Prostate gland (tissue), 2 donors: ENCODE data around the gene BOK.

Source experiments
- CTCF ChIP-seq, 4 experiments: fragments of 200-600 bp in 2 of 4; fragments of 450-650 bp in 2 of 4; sonication (generic) in 2 of 4; IDR thresholded peaks; 1 replicate in 3 of 4; 2 replicates in 1 of 4; pipeline ENCODE4 v1.5.1; 2016 to 2019; ENCODE audit warnings: antibody characterized with exemption in 4 of 4, mild to moderate bottlenecking in 2 of 4, moderate library complexity in 2 of 4
- POLR2A ChIP-seq: fragments of 450-650 bp; IDR thresholded peaks from one replicate; pipeline ENCODE4 v1.6.1; 2016; ENCODE audit warnings: antibody characterized with exemption, mild to moderate bottlenecking
- POLR2AphosphoS5 ChIP-seq: sonication (generic); formaldehyde crosslinking; IDR thresholded peaks from one replicate; pipeline ENCODE4 v1.6.1; 2017; ENCODE audit warnings: antibody characterized with exemption

DNA sequence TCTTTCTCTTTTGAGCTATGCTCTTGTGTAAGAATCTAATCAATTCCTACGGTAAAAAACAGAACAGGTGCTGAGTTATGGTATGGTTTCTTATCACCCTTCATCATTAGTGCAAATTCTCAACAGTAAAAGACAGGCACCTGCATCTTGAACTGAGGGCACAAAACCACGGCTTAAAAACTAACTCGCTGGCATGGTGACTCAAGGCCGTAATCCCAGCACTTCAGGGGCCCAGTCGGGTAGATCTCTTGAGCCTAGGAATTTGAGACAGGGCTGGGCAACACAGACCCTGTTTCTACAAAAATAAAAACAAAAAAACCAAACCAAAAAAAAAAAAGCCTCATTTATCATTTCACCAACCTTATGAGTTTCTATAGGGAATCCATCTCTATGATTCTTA lies 45.1 kb downstream of the BOK start:
- TF ChIP-seq CTCF (IDR thresholded peaks at IDR 0.05) (no peak), POLR2A (no peak), POLR2AphosphoS5 (no peak)
